GM10266 (cell line): Measurements from ENCODE around the gene BTK.
A peak's percentile ranks its signal among the peaks of the same experiment; 100 is the strongest.

Source experiments
- DNase-seq: peaks from one replicate; pipeline ENCODE4 v3.0.0; 2012; ENCODE audit errors: extremely low spot score
- CTCF ChIP-seq: IDR thresholded peaks from 2 replicates; pipeline ENCODE4 v1.5.1; 2012; ENCODE audit warnings: mild to moderate bottlenecking, low read depth; ENCODE audit not compliant: control insufficient read depth, insufficient read depth; ENCODE audit errors: missing control alignments

The BTK gene

DNA sequence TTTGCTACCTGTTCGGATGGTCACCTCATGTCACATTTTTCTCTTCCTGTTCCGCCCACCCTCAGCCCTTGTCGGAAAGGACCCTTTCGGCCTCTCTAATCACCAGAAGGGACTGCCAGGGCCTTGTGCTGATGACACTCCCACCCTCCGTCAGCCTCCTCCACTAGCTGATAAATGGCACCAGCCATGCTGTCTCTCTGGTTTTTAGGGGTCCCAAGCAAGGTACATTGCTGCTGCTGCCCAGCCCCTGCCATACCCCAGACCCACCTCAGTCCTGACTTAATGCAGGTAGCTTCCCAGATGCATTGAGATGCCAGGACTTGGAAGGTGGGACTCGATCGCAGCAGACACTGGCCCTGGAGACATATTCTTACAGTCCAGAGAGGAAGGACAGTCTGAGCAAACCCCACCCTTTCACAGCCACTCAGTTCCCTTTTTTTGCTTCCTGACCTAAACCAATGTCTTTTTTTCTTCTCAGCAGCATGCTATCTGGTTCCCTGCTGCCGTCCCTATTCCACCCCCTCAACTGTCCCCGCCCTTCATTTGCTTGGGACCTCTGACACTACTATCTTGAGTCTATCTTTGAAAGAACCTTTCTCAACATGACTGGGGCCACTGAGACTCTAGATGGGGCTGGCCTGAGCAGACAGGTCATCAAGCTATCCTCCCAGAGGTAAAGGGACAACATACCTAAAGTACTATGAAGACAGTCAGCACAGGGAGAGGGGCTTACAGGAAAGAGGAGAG, at the start of gene BTK:
TSS of gene BTK (minus strand) at position 397 of the 747 bp plus-strand sequence. CDS start 10,907 bp downstream, outside the sequence.
- DNase-seq: peak; percentile 46
- no peak for TF ChIP-seq CTCF

DNA sequence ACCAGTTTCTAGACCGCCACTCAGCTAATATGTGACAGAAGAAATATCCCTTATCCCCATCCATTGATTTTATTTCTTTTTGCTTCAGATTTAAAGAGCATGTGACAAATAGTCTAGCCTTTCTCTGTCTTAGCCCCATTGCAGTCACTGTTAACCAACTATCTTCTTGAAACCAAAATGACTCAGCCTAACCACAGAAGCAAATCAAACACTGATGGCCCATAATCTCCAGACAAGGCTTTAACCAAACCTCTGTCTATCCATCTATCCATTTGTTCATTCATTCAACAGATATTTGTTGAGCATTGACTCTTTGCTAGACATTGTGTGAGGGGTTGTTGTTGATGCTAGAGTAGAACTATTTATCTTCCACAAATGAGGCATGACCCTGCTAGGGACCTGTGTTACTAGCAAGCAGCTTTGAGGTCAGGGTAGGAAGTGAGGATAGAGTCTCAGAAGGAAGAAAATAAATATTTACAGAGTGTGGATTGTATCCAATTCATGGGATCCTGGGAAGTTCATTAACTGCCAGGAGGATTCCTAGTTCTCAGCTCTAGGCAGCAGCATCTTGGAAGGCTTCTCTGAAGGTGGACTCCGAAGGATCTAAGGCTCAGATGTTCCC, 44.6 kb upstream of the BTK start:
- no peak for DNase-seq
- no peak for TF ChIP-seq CTCF

DNA sequence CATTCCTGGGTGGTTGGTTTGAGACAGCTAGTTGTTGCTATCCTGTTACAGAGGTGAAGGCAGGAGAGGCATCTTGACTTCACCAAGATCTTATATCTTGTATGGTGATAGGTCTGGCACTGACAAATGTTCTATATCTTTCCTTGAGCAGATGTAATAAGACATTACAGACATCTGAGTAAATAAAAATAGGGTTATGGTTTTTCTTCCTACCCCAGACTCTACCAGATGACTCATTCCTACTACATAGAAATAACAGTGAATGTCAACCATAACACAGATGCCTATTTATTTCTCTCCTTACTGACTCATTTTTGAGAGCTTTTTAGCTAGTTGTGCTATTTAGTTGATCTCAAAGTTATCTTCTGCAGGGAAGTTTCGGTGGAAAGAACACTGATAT, 43.9 kb upstream of the BTK start:
- no peak for TF ChIP-seq CTCF
- no peak for DNase-seq

DNA sequence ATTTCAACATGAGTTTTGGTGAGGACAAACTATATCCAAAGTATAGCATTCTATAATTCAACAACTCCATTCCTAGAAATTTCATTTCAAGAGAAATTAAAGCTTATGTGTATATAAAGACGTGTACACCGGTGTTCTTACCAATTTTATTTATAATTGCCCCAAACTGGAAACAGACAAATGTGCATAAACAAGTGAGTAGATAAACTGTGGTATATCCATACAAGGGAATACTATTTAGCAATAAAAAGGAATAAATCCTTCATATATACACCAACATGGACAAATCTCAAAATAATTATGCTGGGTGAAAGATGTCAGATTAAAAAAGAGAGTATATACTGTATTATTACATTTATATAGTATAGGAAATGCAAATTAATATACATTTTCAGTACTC, 42.0 kb upstream of the BTK start:
- no peak for TF ChIP-seq CTCF
- no peak for DNase-seq

- no peak for TF ChIP-seq CTCF
- no peak for DNase-seq
Measured at GRCh38 chrX:101419489-101419888, 33.5 kb upstream of the BTK start.

DNA sequence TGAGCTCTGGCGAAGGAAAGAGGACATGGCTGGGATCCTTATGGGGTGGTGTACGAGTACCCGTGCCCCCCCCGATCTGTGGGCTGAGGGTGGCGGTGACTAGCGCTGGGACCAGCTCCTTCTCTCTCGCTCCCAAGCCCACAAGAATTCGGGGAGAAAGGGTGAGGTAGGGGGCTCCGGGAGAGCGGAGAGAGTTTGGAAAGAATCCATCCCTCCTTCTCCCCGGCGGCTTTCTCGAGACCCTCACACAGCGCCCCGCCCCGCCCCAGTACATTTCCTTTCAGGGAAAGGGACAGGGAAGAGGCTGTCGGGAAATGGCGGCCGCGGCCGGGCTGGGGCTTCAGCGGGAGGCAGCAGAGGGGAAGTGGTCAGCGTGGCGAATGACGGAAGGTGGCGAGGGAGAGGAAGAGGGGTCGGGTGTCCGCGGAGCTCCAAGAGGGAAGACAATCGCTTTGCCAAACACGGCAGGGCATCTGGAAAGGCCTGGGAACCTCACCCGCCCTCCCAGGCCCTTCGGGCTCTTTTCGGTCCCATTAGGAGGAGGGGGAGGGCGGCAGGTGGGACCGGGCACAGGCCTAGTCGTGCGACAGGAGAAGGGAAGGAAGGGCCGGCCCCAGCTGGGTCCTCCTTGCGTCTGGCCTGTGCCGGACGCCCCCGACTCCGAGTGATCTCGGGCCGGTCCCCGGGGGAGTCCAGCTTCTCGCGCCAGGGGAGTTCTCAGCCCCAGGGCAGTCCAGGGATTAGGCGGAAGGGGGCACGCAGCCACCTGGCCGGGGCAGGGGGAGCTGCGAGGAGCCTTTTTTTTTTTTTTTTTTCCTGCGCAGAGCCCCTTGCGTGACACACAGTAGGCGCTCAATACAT, 32.2 kb upstream of the BTK start:
- peak; percentile 14 for DNase-seq
- no peak for TF ChIP-seq CTCF

GRCh38 chrX:101417190-101417589, 31.2 kb upstream of the BTK start:
- no peak for TF ChIP-seq CTCF
- DNase-seq: no peak
